ENCODE data around the gene GTF3C5. TPM values are rescaled to one million over a fixed set of nuclear protein-coding genes. Genes with fewer than 3 reads are reported as not detected.

GTF3C5 gene
- total and polyA plus RNA-seq, 2 of the 4 experiments (the other 2 are of a cell fraction), result 49.1 to 52.3 TPM

DNA sequence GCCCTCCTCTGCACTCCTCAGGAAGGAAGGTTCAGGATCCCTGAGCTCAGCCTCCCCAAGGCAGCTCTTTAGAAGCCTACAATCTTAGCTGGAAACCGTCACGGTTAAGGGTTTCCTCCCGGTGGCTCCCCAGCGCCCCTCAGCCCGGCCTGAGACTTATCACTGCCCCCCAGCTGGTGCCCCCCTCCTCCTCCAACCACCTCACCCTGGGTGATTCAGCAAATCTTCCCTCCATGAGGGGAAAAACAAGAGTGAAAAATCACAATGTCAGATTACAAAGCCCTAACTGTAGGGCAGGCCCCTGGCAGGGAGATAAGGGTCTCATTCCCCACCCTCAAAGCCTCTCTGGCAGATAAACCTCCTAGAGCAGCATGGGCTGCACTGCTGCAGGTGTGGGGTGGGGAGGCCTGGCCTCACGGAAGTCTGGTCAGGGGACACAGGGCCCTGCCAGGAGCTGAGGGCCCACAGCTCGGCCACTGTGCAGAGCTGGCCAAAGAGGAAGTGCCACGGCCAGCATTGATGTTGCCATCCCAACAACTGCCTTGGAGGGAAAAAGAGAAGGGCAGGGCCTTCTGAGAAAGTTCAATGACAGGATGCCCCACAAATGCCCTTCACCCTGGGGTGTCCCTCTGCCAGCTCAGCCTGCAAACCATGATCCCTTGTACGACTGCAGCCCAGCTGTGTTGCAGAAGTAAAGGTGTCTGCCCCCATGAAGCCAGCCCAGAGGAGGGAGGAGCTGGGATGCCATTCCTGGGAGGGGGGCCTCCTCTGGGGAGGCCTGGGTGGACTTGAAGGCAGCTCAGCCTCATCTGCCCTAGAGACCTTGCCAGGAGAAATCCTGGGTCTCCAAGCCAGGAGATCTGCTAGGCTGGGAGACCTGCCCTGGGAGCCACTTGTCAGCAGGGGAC, 26.5 kb upstream of the GTF3C5 start:
- Histone ChIP-seq H3K4me2 (ENCODE audit: low read depth, low read length) (no peak overlapping the region), H2BK15ac (ENCODE audit: low read depth, low read length) (no peak overlapping the region), H3K9ac (ENCODE audit: low read depth, low read length) (no peak overlapping the region), H4K20me1 (ENCODE audit: insufficient read depth, low read length) (no peaks in the 10 kb centered on the region), H4K91ac (ENCODE audit: insufficient read depth, low read depth, low read length) (no peak overlapping the region), H3K4ac (ENCODE audit: low read depth, low read length) (no peak overlapping the region), H3K36me3 (ENCODE audit: control insufficient read depth, insufficient read depth, low read length) (no peaks in the 10 kb centered on the region), H2AK9ac (replicated peaks; ENCODE audit: low read depth, low read length, poor library complexity) (no peak overlapping the region), H3K27me3 (ENCODE audit: control insufficient read depth, insufficient read depth, low read length) (peaks cover 63% of the 10 kb centered on the region), H3K9me3 (ENCODE audit: control insufficient read depth, insufficient read depth, low read length) (no peaks in the 10 kb centered on the region), H3K79me1 (ENCODE audit: low read depth in 1 of 2, low read length in 2 of 2) (no peaks in the 10 kb centered on the region), H2BK5ac (ENCODE audit: low read depth, low read length, poor library complexity, severe bottlenecking) (no peak overlapping the region), H3K23ac (ENCODE audit: low read depth, low read length) (no peak overlapping the region), H3K14ac (replicated peaks; ENCODE audit: low read depth, low read length) (no peak overlapping the region), H3K4me3 (ENCODE audit: insufficient read depth, low read depth, low read length) (no peak overlapping the region), H3K27ac (ENCODE audit: insufficient read depth, low read length) (no peak overlapping the region), H3K9me1 (ENCODE audit: insufficient read depth, low read length) (no peaks in the 10 kb centered on the region), H2BK20ac (ENCODE audit: low read depth, low read length) (no peak overlapping the region), H2BK120ac (ENCODE audit: low read depth, low read length) (no peak overlapping the region), H4K8ac (ENCODE audit: low read depth in 2 of 2, low read length in 2 of 2) (no peak overlapping the region), H2AFZ (replicated peaks; ENCODE audit: low read length, poor library complexity) (peak overlapping the region; percentile 67), H3K56ac (ENCODE audit: extremely low read depth, insufficient read depth, low read length) (no peak overlapping the region), H3K4me1 (ENCODE audit: control insufficient read depth, insufficient read depth, low read length) (no peaks in the 10 kb centered on the region), H2AK5ac (ENCODE audit: low read depth, low read length) (no peak overlapping the region), H3K18ac (ENCODE audit: low read depth, low read length) (no peak overlapping the region), H4K5ac (ENCODE audit: low read depth, low read length) (no peak overlapping the region)
- in situ Hi-C loops (cut with MboI; ENCODE audit: low sequenced_read_pairs), result no loop called here
- DNase-seq (no peak), ATAC-seq (ENCODE audit: low read depth) (no peak)
- intact Hi-C loops (cut with micrococcal nuclease), result no loop called here
- BruUV-seq (replicated peaks), result no TSS peak
- dilution Hi-C loops (cut with HindIII; ENCODE audit: low sequenced_read_pairs, unreplicated experiment), result no loop called here
- TF ChIP-seq MAFK (IDR thresholded peaks at IDR 0.05; ENCODE audit: low read depth, low read length) (no peak), CHD1 (IDR thresholded peaks at IDR 0.05; ENCODE audit: low read depth, low read length) (no peak), MXI1 (IDR thresholded peaks at IDR 0.05; ENCODE audit: borderline replicate concordance, low read depth, low read length) (no peak), MAZ (IDR thresholded peaks at IDR 0.05; ENCODE audit: borderline replicate concordance, low read depth, low read length) (no peak), RCOR1 (IDR thresholded peaks at IDR 0.05; ENCODE audit: insufficient replicate concordance, low read length) (no peak), NFE2L2 (IDR thresholded peaks at IDR 0.05; ENCODE audit: low read depth, low read length) (0 out of 2 replicates have a peak, but pooled peaks have one; percentile 13)
- TF ChIP-seq, protein P1, sequence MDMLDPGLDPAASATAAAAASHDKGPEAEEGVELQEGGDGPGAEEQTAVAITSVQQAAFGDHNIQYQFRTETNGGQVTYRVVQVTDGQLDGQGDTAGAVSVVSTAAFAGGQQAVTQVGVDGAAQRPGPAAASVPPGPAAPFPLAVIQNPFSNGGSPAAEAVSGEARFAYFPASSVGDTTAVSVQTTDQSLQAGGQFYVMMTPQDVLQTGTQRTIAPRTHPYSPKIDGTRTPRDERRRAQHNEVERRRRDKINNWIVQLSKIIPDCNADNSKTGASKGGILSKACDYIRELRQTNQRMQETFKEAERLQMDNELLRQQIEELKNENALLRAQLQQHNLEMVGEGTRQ (IDR thresholded peaks at IDR 0.05; ENCODE audit: low read depth, low read length), result no peak
- POLR2A ChIA-PET (ENCODE audit: unreplicated experiment), result no interaction called here
- CTCF ChIA-PET, result interaction anchor here (0.8 kb wide), 1 partner anchor 18 kb away, joined by 3 read pairs; no protein-coding TSS in a partner anchor
- 14% methylated on average over 1 of the region's 9 CpGs; no CpG with 5 or more reads in 1 of the 2 experiments for WGBS, 2 experiments (ENCODE audit: extremely low coverage in 2 of 2, insufficient read length in 1 of 2)
